GM12892 (cell line): Measurements from ENCODE around the gene DLG2.

Source experiments
- POLR2AphosphoS5 ChIP-seq: IDR thresholded peaks from 2 replicates; pipeline ENCODE4 v1.6.1; 2011; ENCODE audit warnings: low read depth, low read length, control low read depth
- TAF1 ChIP-seq: IDR thresholded peaks from 2 replicates; pipeline ENCODE4 v1.6.1; 2011; ENCODE audit warnings: low read depth, mild to moderate bottlenecking, control low read depth, low read length, borderline replicate concordance

GRCh38 chr11:84345027-84345426 is 1282.1 kb downstream of the DLG2 start:
- TF ChIP-seq POLR2AphosphoS5 (no peak), TAF1 (no peak)
